ENCODE data around the gene HPS4. TPM values are rescaled to one million over a fixed set of nuclear protein-coding genes. Genes with fewer than 3 reads are reported as not detected.

Gene HPS4
- total RNA-seq, 1 experiment from 2014 or later = 48.1 TPM

DNA sequence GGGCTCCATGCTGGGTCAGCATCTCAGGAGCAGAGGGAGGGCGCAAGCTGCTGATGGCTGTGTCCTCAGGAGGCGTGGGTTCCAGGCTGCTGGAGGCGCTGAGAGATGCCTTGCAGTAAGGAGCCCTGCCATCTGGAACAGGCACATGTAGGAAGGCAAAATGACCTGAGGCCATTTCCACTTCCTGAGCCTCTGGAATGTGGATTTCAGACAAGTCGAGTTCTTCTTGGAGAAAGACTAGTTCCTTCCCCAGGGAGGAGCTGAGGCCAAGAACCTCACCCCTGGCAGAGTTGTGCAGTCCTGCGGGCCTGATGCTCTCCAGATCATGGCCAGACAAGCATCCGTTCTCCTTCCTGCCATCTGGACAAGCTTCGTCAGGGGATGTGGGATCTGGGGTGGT lies 19.3 kb downstream of the HPS4 start (continued):
- TF ChIP-seq, protein P1, sequence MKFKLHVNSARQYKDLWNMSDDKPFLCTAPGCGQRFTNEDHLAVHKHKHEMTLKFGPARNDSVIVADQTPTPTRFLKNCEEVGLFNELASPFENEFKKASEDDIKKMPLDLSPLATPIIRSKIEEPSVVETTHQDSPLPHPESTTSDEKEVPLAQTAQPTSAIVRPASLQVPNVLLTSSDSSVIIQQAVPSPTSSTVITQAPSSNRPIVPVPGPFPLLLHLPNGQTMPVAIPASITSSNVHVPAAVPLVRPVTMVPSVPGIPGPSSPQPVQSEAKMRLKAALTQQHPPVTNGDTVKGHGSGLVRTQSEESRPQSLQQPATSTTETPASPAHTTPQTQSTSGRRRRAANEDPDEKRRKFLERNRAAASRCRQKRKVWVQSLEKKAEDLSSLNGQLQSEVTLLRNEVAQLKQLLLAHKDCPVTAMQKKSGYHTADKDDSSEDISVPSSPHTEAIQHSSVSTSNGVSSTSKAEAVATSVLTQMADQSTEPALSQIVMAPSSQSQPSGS (CRISPR knock-in tag; IDR thresholded peaks at IDR 0.05; ENCODE audit: borderline replicate concordance, low read depth) = no peak
- no peak for TF ChIP-seq SMAD4 (CRISPR knock-in tag; IDR thresholded peaks at IDR 0.05)
- TF ChIP-seq IRF1 (CRISPR knock-in tag; IDR thresholded peaks at IDR 0.05) = no peak
- no peak for TF ChIP-seq TCF7 (CRISPR knock-in tag; IDR thresholded peaks at IDR 0.05; ENCODE audit: low read depth)
- no peak for TF ChIP-seq JAZF1 (CRISPR knock-in tag; IDR thresholded peaks at IDR 0.05)
- TF ChIP-seq, protein P2, sequence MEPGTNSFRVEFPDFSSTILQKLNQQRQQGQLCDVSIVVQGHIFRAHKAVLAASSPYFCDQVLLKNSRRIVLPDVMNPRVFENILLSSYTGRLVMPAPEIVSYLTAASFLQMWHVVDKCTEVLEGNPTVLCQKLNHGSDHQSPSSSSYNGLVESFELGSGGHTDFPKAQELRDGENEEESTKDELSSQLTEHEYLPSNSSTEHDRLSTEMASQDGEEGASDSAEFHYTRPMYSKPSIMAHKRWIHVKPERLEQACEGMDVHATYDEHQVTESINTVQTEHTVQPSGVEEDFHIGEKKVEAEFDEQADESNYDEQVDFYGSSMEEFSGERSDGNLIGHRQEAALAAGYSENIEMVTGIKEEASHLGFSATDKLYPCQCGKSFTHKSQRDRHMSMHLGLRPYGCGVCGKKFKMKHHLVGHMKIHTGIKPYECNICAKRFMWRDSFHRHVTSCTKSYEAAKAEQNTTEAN (CRISPR knock-in tag; IDR thresholded peaks at IDR 0.05) = no peak
- no peak for TF ChIP-seq PRRX2 (CRISPR knock-in tag; IDR thresholded peaks at IDR 0.05)

DNA sequence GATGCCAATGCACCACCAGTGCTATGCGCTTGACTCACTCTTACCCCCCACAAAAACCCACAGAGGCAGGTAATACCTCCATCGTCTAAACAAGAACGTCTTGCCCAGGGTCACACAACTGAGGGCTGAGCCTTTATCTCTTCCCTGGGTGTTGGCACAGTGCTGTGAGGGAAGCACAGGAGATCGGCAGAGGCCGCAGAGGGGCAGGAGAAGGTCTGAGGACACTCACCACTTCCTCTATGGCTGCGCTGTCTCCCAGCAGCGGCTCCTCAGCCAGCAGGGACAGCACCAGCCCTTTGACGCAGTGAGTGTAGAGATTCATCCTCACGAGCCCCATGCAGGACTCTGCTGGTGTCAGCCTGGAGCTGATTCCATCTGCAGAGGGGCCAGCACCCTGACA lies 19.9 kb downstream of the HPS4 start:
- H3K4me3 Mint-ChIP-seq = no peak overlapping the region
- DNase-seq (ENCODE audit: low spot score) (no peak), ATAC-seq (no peak)
- no peaks in the 10 kb centered on the region for H3K27me3 Mint-ChIP-seq (ENCODE audit: low read depth)
- CTCF ChIA-PET = interaction anchor here (5.0 kb wide), 1 partner anchor 98 kb away, joined by 69 read pairs; no protein-coding TSS in a partner anchor
- H3K9me3 Mint-ChIP-seq = no peaks in the 10 kb centered on the region
- no peak overlapping the region for H3K27ac Mint-ChIP-seq
- TF ChIP-seq, protein P3, sequence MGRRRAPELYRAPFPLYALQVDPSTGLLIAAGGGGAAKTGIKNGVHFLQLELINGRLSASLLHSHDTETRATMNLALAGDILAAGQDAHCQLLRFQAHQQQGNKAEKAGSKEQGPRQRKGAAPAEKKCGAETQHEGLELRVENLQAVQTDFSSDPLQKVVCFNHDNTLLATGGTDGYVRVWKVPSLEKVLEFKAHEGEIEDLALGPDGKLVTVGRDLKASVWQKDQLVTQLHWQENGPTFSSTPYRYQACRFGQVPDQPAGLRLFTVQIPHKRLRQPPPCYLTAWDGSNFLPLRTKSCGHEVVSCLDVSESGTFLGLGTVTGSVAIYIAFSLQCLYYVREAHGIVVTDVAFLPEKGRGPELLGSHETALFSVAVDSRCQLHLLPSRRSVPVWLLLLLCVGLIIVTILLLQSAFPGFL (CRISPR knock-in tag; IDR thresholded peaks at IDR 0.05; ENCODE audit: borderline replicate concordance) = no peak
- TF ChIP-seq, protein P4, sequence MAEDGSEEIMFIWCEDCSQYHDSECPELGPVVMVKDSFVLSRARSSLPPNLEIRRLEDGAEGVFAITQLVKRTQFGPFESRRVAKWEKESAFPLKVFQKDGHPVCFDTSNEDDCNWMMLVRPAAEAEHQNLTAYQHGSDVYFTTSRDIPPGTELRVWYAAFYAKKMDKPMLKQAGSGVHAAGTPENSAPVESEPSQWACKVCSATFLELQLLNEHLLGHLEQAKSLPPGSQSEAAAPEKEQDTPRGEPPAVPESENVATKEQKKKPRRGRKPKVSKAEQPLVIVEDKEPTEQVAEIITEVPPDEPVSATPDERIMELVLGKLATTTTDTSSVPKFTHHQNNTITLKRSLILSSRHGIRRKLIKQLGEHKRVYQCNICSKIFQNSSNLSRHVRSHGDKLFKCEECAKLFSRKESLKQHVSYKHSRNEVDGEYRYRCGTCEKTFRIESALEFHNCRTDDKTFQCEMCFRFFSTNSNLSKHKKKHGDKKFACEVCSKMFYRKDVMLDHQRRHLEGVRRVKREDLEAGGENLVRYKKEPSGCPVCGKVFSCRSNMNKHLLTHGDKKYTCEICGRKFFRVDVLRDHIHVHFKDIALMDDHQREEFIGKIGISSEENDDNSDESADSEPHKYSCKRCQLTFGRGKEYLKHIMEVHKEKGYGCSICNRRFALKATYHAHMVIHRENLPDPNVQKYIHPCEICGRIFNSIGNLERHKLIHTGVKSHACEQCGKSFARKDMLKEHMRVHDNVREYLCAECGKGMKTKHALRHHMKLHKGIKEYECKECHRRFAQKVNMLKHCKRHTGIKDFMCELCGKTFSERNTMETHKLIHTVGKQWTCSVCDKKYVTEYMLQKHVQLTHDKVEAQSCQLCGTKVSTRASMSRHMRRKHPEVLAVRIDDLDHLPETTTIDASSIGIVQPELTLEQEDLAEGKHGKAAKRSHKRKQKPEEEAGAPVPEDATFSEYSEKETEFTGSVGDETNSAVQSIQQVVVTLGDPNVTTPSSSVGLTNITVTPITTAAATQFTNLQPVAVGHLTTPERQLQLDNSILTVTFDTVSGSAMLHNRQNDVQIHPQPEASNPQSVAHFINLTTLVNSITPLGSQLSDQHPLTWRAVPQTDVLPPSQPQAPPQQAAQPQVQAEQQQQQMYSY (CRISPR knock-in tag; IDR thresholded peaks at IDR 0.05) = no peak
- TF ChIP-seq, protein P1 (CRISPR knock-in tag; IDR thresholded peaks at IDR 0.05; ENCODE audit: borderline replicate concordance, low read depth) = no peak
- TF ChIP-seq FOXK1 (CRISPR knock-in tag; IDR thresholded peaks at IDR 0.05) (no peak), HMGA2 (CRISPR knock-in tag; IDR thresholded peaks at IDR 0.05) (no peak), ETV6 (CRISPR knock-in tag; IDR thresholded peaks at IDR 0.05) (no peak), NR1H2 (CRISPR knock-in tag; IDR thresholded peaks at IDR 0.05) (no peak)
- POLR2A ChIA-PET = interaction anchor here (1.3 kb wide), 1 partner anchor 20 kb away, joined by 3 read pairs; the partner anchor contains the start of genes HPS4 and SRRD
- peaks cover 4% of the 10 kb centered on the region; the same call in 1 of the 2 replicates for H3K4me1 Mint-ChIP-seq
- peaks cover 59% of the 10 kb centered on the region for H3K36me3 Mint-ChIP-seq

Data from WTC11 (cell line).